A549 treated with Hydrocortisone at 1 μM for 4 hours (cell line): Measurements from ENCODE around the gene DNAJB14. TPM values are rescaled to one million over a fixed set of nuclear protein-coding genes. Genes with fewer than 3 reads are reported as not detected.

ENCODE experiments used
- total RNA-seq: library from RNA; stranded (reverse); fragments of 200-300 nt; extraction: Qiagen RNA extraction; gene quantifications from 5 replicates; pipeline ENCODE4 v1.2.3, GENCODE V29; 2022

The DNAJB14 gene
- 14.8 to 28.9 TPM (median 17.5 TPM) in 5 replicates for total RNA-seq

DNA sequence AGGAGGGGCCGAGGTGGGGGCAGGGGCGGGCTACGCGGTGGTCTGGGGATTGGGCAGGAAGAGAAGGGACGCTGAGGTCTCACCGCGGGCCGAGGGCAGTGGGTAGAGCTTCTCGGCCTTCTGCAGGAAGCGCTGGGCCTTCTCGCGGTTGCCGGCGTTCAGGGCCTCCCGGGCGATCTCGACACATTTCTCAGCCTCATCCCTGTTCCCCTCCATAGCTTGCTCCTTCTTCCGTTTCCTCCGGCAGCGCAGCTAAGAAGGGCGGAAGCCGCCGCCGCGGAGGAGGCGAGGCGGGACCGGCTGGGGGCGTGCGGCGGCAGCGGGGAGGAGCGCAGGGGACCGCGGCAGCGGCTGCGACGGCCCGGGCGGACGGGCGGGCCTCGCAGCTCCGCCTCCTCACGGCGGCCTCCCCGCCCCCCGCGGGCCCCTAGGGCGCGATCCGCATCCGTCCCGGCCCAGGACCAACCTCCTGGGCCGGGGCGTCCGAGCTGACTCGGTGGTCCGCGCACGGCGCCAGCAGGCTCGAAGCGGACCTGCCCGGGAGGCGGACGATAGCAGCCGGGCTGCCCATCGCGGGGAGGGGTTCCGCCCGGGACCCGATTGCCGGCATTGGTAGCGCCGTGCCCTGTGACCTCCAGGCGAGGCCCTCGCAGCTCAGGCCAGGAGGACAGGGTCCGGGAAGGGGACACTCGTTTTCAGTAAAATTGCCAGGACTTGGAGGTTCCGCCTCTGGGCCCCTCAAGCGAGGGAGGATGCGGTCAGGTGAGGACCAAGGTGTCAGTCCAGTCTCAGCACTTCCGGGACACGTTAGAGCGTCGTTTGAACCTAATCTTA is at the start of gene DNAJB14:
Gene DNAJB14 (minus strand): TSS at position 263 of the 834 bp plus-strand sequence. CDS start 47 bp downstream, at position 216.

DNA sequence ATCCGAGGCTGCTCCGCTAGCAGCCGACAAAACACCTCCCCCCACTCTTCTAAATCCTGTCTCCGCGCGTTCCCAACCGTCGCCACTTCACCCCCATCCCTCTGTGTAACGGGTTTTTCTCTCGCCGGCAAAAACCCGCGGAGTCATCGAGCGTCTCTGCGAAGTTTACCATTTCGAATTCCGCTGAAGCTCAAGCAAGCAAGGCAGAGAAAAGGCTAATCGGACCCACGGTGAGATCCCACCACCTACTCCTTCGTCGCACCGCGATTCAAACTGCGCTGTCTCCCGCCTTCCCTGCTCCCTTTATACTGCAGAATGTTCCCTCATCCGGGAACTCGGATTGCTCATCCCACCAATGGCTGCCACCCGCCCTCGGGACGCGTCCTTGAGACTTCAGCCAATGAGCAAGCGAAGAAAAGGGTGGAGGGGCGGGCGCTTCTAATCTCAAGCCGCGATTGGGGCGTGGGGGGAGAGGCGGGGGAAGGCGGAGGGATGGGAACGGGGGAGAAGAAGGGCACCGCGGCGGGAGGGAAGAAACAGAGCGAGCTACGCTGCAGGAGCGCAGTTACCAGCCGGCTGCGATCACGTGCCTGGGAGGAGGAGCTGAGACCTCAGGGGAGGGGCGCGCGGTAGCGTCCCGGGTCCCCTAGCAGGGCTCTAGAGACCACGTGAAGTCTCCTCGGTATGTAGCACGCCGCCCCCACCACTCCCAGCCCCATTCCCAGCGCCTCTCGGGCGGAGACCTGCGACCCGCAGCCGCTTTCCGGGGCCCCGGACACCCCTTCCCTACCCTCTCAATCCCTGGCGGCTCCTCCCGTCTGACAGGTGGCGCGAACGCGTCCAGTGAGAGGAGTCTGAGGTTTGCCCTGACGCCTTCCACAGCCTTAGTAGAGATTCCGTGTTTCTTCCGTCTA is 3.8 kb upstream of the DNAJB14 start, which contains the start of gene H2AZ1:
Gene H2AZ1 (minus strand): TSS at position 277 of the 914 bp plus-strand sequence. CDS start 105 bp downstream, at position 172.

GRCh38 chr4:99894161-99894997 is 52.0 kb downstream of the DNAJB14 start, which contains the start of gene LAMTOR3:
Gene LAMTOR3 (minus strand): TSS chr4:99894427. CDS start chr4:99893963, 464 bp downstream.

Other genes with a start within 250 kb of the DNAJB14 start
- not detected in 5 replicates for gene DAPP1, start 129.8 kb downstream of the DNAJB14 start, total RNA-seq
- 26.4 to 32.0 TPM (median 27.7 TPM) in 5 replicates for gene LAMTOR3, start 52.2 kb downstream of the DNAJB14 start, total RNA-seq
- 630 to 680 TPM (median 649 TPM) in 5 replicates for gene H2AZ1, start 3.7 kb upstream of the DNAJB14 start, total RNA-seq
- gene DDIT4L, start 243.8 kb upstream of the DNAJB14 start, total RNA-seq, result 0.21 to 0.40 TPM (median 0.25 TPM) in 5 replicates